Fibroblast of lung (primary cell): ENCODE data around the gene DYSF. TPM values are rescaled to one million over a fixed set of nuclear protein-coding genes. Genes with fewer than 3 reads are reported as not detected.

Experiments used
- DNase-seq, 2 donors: peaks; one replicate each; pipeline versions ENCODE4 v3.0.0 to v3.0.0-alpha.2; 2010; ENCODE audit warnings: low read depth in 2 of 2
- H2AFZ ChIP-seq: 2 replicates; pipeline ENCODE4 v1.5.1; 2012; ENCODE audit warnings: low read length, control low read depth, inconsistent platforms
- H3K27ac ChIP-seq: 2 replicates; pipeline ENCODE4 v1.5.1; 2011; ENCODE audit warnings: low read length, control low read depth; ENCODE audit not compliant: insufficient read depth
- H3K27me3 ChIP-seq: 2 replicates; pipeline ENCODE4 v1.5.1; 2011; ENCODE audit warnings: mild to moderate bottlenecking, low read length; ENCODE audit not compliant: control insufficient read depth, insufficient read depth
- H3K36me3 ChIP-seq: 2 replicates; pipeline ENCODE4 v1.5.1; 2011; ENCODE audit warnings: low read length; ENCODE audit not compliant: control insufficient read depth, insufficient read depth
- H3K4me1 ChIP-seq: 2 replicates; pipeline ENCODE4 v1.5.1; 2011; ENCODE audit warnings: low read length; ENCODE audit not compliant: control insufficient read depth, insufficient read depth; ENCODE audit errors: extremely low read depth
- H3K4me2 ChIP-seq: 2 replicates; pipeline ENCODE4 v1.5.1; 2011; ENCODE audit warnings: low read length, control low read depth; ENCODE audit not compliant: insufficient read depth; ENCODE audit errors: extremely low read depth
- H3K4me3 ChIP-seq, 4 experiments: fragments of 200-600 bp in 1 of 4; sonication (generic) in 1 of 4; replicated peaks in 1 of 4; 2 replicates each; pipeline ENCODE4 v1.5.1; 2011 to 2016; ENCODE audit warnings: low read length in 4 of 4, low read depth in 3 of 4, mild to moderate bottlenecking in 3 of 4, control low read depth in 2 of 4, inconsistent platforms in 1 of 4, mixed read lengths in 1 of 4; ENCODE audit not compliant: insufficient read depth in 1 of 4; ENCODE audit errors: control extremely low read depth in 1 of 4
- H3K79me2 ChIP-seq: 2 replicates; pipeline ENCODE4 v1.5.1; 2012; ENCODE audit warnings: mild to moderate bottlenecking, low read length, inconsistent platforms; ENCODE audit not compliant: control insufficient read depth, insufficient read depth
- H3K9ac ChIP-seq: 2 replicates; pipeline ENCODE4 v1.5.1; 2011; ENCODE audit warnings: mild to moderate bottlenecking, low read length, control low read depth; ENCODE audit not compliant: insufficient read depth
- H3K9me3 ChIP-seq: 2 replicates; pipeline ENCODE4 v1.5.1; 2012; ENCODE audit warnings: low read depth, low read length; ENCODE audit not compliant: control insufficient read depth, insufficient read depth
- H4K20me1 ChIP-seq: 2 replicates; pipeline ENCODE4 v1.5.1; 2011; ENCODE audit warnings: low read length; ENCODE audit not compliant: control insufficient read depth, insufficient read depth; ENCODE audit errors: extremely low read depth
- CTCF ChIP-seq, 2 donors: IDR thresholded peaks in 1 of 2; conservative IDR thresholded peaks in 1 of 2; 1 replicate in 1 of 2; 2 replicates in 1 of 2; pipeline ENCODE4 v1.5.1; 2011 to 2012; ENCODE audit warnings: low read length in 2 of 2, control low read depth in 1 of 2, inconsistent platforms in 1 of 2, low read depth in 1 of 2, mild to moderate bottlenecking in 1 of 2
- EZH2 ChIP-seq: IDR thresholded peaks from 2 replicates; pipeline ENCODE4 v1.5.1; 2012; ENCODE audit warnings: low read length, control low read depth, mild to moderate bottlenecking; ENCODE audit errors: missing control alignments
- polyA plus RNA-seq, 2 donors: library from polyadenylated mRNA; depleted of rRNA in 1 of 2; stranded (reverse) in 1 of 2; unstranded in 1 of 2; fragments of >200 nt; gene quantifications; 2 replicates each; pipeline ENCODE4 v1.2.1, GENCODE V29; 2011 to 2012; ENCODE audit warnings: missing spikeins in 1 of 2
- total RNA-seq: library from RNA; depleted of rRNA; stranded (reverse); fragments of >200 nt; gene quantifications from 2 replicates; pipeline ENCODE4 v1.2.1, GENCODE V29; 2014

Gene DYSF
- total and polyA plus RNA-seq, 2 donors (not counting 1 experiment from before 2014, with no cell fraction given), result under 0.01 to 0.67 TPM

- no peaks in the 10 kb centered on the region for H3K9me3 ChIP-seq
- H4K20me1 ChIP-seq, result no peaks in the 10 kb centered on the region
- H3K9ac ChIP-seq, result no peak overlapping the region
- no peak overlapping the region for H3K4me2 ChIP-seq
- no peak overlapping the region for H3K4me3 ChIP-seq
- no peak for DNase-seq
- H3K27me3 ChIP-seq, result peaks cover 6% of the 10 kb centered on the region
- TF ChIP-seq CTCF (conservative IDR thresholded peaks at IDR 0.05 in 1 of 2, IDR thresholded peaks at IDR 0.05 in 1 of 2; ENCODE audit: low read depth in 1 of 2, low read length in 2 of 2), result no peak
- no peak for TF ChIP-seq EZH2
- H3K36me3 ChIP-seq, result no peaks in the 10 kb centered on the region
- H2AFZ ChIP-seq, result no peak overlapping the region
- H3K27ac ChIP-seq, result no peak overlapping the region
- no peaks in the 10 kb centered on the region for H3K4me1 ChIP-seq
- no peaks in the 10 kb centered on the region for H3K79me2 ChIP-seq
Measured at GRCh38 chr2:71685941-71686611, 232.7 kb downstream of the DYSF start.

GRCh38 chr2:71686781-71687180 lies 233.4 kb downstream of the DYSF start:
- Histone ChIP-seq H4K20me1 (no peaks in the 10 kb centered on the region), H3K36me3 (no peaks in the 10 kb centered on the region), H3K79me2 (no peaks in the 10 kb centered on the region), H3K9ac (no peak overlapping the region), H3K27ac (no peak overlapping the region), H3K27me3 (peaks cover 7% of the 10 kb centered on the region), H3K4me2 (no peak overlapping the region), H2AFZ (no peak overlapping the region), H3K9me3 (no peaks in the 10 kb centered on the region), H3K4me3 (no peak overlapping the region), H3K4me1 (no peaks in the 10 kb centered on the region)
- no peak for TF ChIP-seq CTCF (conservative IDR thresholded peaks at IDR 0.05 in 1 of 2, IDR thresholded peaks at IDR 0.05 in 1 of 2; ENCODE audit: low read depth in 1 of 2, low read length in 2 of 2)
- no peak for TF ChIP-seq EZH2
- no peak for DNase-seq

- H3K4me3 ChIP-seq, result no peak overlapping the region
- DNase-seq, result no peak
- no peaks in the 10 kb centered on the region for H4K20me1 ChIP-seq
- H3K79me2 ChIP-seq, result no peaks in the 10 kb centered on the region
- peaks cover 8% of the 10 kb centered on the region for H3K27me3 ChIP-seq
- TF ChIP-seq CTCF (conservative IDR thresholded peaks at IDR 0.05 in 1 of 2, IDR thresholded peaks at IDR 0.05 in 1 of 2; ENCODE audit: low read depth in 1 of 2, low read length in 2 of 2) (no peak), EZH2 (no peak)
- H3K4me2 ChIP-seq, result no peak overlapping the region
- H2AFZ ChIP-seq, result no peak overlapping the region
- no peaks in the 10 kb centered on the region for H3K36me3 ChIP-seq
- no peaks in the 10 kb centered on the region for H3K9me3 ChIP-seq
- H3K9ac ChIP-seq, result no peak overlapping the region
- no peaks in the 10 kb centered on the region for H3K4me1 ChIP-seq
- H3K27ac ChIP-seq, result no peak overlapping the region
Measured at GRCh38 chr2:71687412-71687811, 234.1 kb downstream of the DYSF start.
